ENCODE data around the gene KCNQ1OT1.

KCNQ1OT1 gene

GRCh38 chr11:2558861-2559526 is 140.8 kb downstream of the KCNQ1OT1 start:
- TF ChIP-seq CTCF (IDR thresholded peaks at IDR 0.05; ENCODE audit: low read depth, low read length) (no peak), MAX (IDR thresholded peaks at IDR 0.05; ENCODE audit: low read depth, low read length) (no peak), POLR2A (IDR thresholded peaks at IDR 0.05; ENCODE audit: extremely low read depth, insufficient read length) (no peak), MYC (IDR thresholded peaks at IDR 0.05; ENCODE audit: low read depth, low read length) (no peak)
- no peak overlapping the region for H3K4me3 ChIP-seq (ENCODE audit: low read depth, low read length)
- no peak for DNase-seq (ENCODE audit: low read depth)

- TF ChIP-seq CTCF (IDR thresholded peaks at IDR 0.05; ENCODE audit: low read depth, low read length), result no peak
- TF ChIP-seq MYC (IDR thresholded peaks at IDR 0.05; ENCODE audit: low read depth, low read length), result no peak
- TF ChIP-seq MAX (IDR thresholded peaks at IDR 0.05; ENCODE audit: low read depth, low read length), result no peak
- TF ChIP-seq POLR2A (IDR thresholded peaks at IDR 0.05; ENCODE audit: extremely low read depth, insufficient read length), result no peak
Observed at GRCh38 chr11:2558397-2558796, 141.4 kb downstream of the KCNQ1OT1 start.

More at GRCh38 chr11:2558397-2558796, 141.4 kb downstream of the KCNQ1OT1 start:
- no peak overlapping the region for H3K4me3 ChIP-seq (ENCODE audit: low read depth, low read length)
- DNase-seq (ENCODE audit: low read depth), result no peak
